CD4-positive, CD25-positive, alpha-beta regulatory T cell (primary cell): Measurements from ENCODE around the gene EBI3. TPM values are rescaled to one million over a fixed set of nuclear protein-coding genes. Genes with fewer than 3 reads are reported as not detected.

ENCODE experiments used
- polyA plus RNA-seq, 4 donors: library from polyadenylated mRNA; unstranded; fragments of 300-500 nt; fragmentation: Illumina TruSeq; gene quantifications; one replicate each; pipeline ENCODE4 v1.2.3, GENCODE V29; 2021
- total RNA-seq: library from RNA; stranded (reverse); gene quantifications from one replicate; pipeline ENCODE4 v1.2.3, GENCODE V29; 2022

The EBI3 gene
- total and polyA plus RNA-seq, 5 donors from 2014 or later = 0.24 to 0.57 TPM; not detected in 3

Other genes starting within 250 kb of the EBI3 start
- 2,369 TPM for gene EEF2, start 244.1 kb upstream of the EBI3 start, total RNA-seq
- gene EEF2, start 244.1 kb upstream of the EBI3 start, polyA plus RNA-seq = 100 to 1,000 TPM; 564 to 602 (median 587) TPM
- 25.4 TPM for gene PIAS4, start 221.8 kb upstream of the EBI3 start, total RNA-seq
- gene PIAS4, start 221.8 kb upstream of the EBI3 start, polyA plus RNA-seq = 10 to 100 TPM in 1 of 4 donors, 1 to 10 TPM in 3; 4.1 to 10.4 (median 4.4) TPM
- 50.5 TPM for gene ZBTB7A, start 162.6 kb upstream of the EBI3 start, total RNA-seq
- 10 to 100 TPM; 19.6 to 30.4 (median 23.7) TPM for gene ZBTB7A, start 162.6 kb upstream of the EBI3 start, polyA plus RNA-seq
- gene MAP2K2, start 105.4 kb upstream of the EBI3 start, total RNA-seq = 98.2 TPM
- 10 to 100 TPM; 38.5 to 70.2 (median 56.6) TPM for gene MAP2K2, start 105.4 kb upstream of the EBI3 start, polyA plus RNA-seq
- gene CREB3L3, start 75.9 kb upstream of the EBI3 start, total RNA-seq = not detected
- under 1 TPM in 1 of 4 donors, not detected in 3; 0.07 TPM for gene CREB3L3, start 75.9 kb upstream of the EBI3 start, polyA plus RNA-seq
- gene SIRT6, start 47.0 kb upstream of the EBI3 start, total RNA-seq = 34.2 TPM
- gene SIRT6, start 47.0 kb upstream of the EBI3 start, polyA plus RNA-seq = 1 to 10 TPM; 1.7 to 4.4 (median 3.1) TPM
- 1.5 TPM for gene ANKRD24, start 46.8 kb upstream of the EBI3 start, total RNA-seq
- under 1 TPM in 3 of 4 donors, not detected in 1; 0.12 to 0.53 (median 0.26) TPM for gene ANKRD24, start 46.8 kb upstream of the EBI3 start, polyA plus RNA-seq
- 37.7 TPM for gene YJU2, start 17.6 kb downstream of the EBI3 start, total RNA-seq
- gene YJU2, start 17.6 kb downstream of the EBI3 start, polyA plus RNA-seq = 10 to 100 TPM; 24.8 to 34.1 (median 28.2) TPM
- gene SHD, start 49.7 kb downstream of the EBI3 start, total RNA-seq = not detected
- gene SHD, start 49.7 kb downstream of the EBI3 start, polyA plus RNA-seq = not detected
- 4.8 TPM for gene TMIGD2, start 72.9 kb downstream of the EBI3 start, total RNA-seq
- gene TMIGD2, start 72.9 kb downstream of the EBI3 start, polyA plus RNA-seq = 10 to 100 TPM in 2 of 4 donors, 1 to 10 TPM in 2; 4.8 to 17.1 (median 11.1) TPM
- gene FSD1, start 75.1 kb downstream of the EBI3 start, total RNA-seq = 1.0 TPM
- 1 to 10 TPM in 1 of 4 donors, under 1 TPM in 1, not detected in 2; 0.76 to 1.6 TPM for gene FSD1, start 75.1 kb downstream of the EBI3 start, polyA plus RNA-seq
- gene STAP2, start 109.3 kb downstream of the EBI3 start, total RNA-seq = 2.2 TPM
- gene STAP2, start 109.3 kb downstream of the EBI3 start, polyA plus RNA-seq = 1 to 10 TPM; 1.6 to 3.0 (median 2.4) TPM
- gene MPND, start 114.0 kb downstream of the EBI3 start, total RNA-seq = 12.2 TPM
- 1 to 10 TPM; 4.9 to 7.2 (median 5.7) TPM for gene MPND, start 114.0 kb downstream of the EBI3 start, polyA plus RNA-seq
- 54.0 TPM for gene SH3GL1, start 171.0 kb downstream of the EBI3 start, total RNA-seq
- 10 to 100 TPM; 13.4 to 23.0 (median 17.6) TPM for gene SH3GL1, start 171.0 kb downstream of the EBI3 start, polyA plus RNA-seq
- 28.9 TPM for gene CHAF1A, start 173.1 kb downstream of the EBI3 start, total RNA-seq
- gene CHAF1A, start 173.1 kb downstream of the EBI3 start, polyA plus RNA-seq = 1 to 10 TPM; 2.6 to 5.5 (median 3.6) TPM
- gene UBXN6, start 228.3 kb downstream of the EBI3 start, total RNA-seq = 54.2 TPM
- gene UBXN6, start 228.3 kb downstream of the EBI3 start, polyA plus RNA-seq = 1 to 10 TPM; 4.6 to 6.4 (median 4.9) TPM
- 32.7 TPM for gene HDGFL2, start 242.8 kb downstream of the EBI3 start, total RNA-seq
- gene HDGFL2, start 242.8 kb downstream of the EBI3 start, polyA plus RNA-seq = 10 to 100 TPM; 11.5 to 12.6 (median 12.2) TPM